NCI-H146 (cell line): ENCODE data around the gene CACNA2D4.

Source experiments
- DNase-seq: peaks from one replicate; lab custom pipeline; 2025; lab: John Stamatoyannopoulos, UW

The CACNA2D4 gene

GRCh38 chr12:1800401-1801302 lies 117.8 kb downstream of the CACNA2D4 start:
- DNase-seq = peak; percentile 42

DNA sequence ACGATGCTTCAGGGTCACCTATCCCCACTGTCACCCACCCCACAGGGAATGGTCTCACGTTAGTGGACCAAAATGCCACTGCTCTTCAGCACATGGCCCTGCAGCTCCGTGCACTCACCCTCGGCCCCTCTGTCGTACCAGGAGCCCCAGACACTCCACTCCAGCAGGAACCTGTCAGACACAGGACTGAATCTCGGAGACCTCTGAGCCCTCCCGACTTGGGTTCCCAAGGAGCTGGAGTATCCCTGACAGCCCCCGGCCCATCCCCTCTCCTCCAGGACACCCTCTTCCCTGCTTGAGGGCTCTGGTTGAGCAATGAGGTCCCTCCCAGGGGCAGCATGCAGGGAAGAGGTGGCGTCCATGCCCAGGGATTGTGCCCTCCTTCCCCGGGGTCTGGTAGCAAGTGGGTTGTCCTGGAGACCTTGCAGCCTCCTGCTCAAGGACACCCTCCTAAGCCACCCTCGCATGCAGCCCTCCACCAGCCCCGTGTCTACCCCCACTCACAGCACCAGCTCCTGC lies 118.5 kb downstream of the CACNA2D4 start:
- DNase-seq = no peak

DNA sequence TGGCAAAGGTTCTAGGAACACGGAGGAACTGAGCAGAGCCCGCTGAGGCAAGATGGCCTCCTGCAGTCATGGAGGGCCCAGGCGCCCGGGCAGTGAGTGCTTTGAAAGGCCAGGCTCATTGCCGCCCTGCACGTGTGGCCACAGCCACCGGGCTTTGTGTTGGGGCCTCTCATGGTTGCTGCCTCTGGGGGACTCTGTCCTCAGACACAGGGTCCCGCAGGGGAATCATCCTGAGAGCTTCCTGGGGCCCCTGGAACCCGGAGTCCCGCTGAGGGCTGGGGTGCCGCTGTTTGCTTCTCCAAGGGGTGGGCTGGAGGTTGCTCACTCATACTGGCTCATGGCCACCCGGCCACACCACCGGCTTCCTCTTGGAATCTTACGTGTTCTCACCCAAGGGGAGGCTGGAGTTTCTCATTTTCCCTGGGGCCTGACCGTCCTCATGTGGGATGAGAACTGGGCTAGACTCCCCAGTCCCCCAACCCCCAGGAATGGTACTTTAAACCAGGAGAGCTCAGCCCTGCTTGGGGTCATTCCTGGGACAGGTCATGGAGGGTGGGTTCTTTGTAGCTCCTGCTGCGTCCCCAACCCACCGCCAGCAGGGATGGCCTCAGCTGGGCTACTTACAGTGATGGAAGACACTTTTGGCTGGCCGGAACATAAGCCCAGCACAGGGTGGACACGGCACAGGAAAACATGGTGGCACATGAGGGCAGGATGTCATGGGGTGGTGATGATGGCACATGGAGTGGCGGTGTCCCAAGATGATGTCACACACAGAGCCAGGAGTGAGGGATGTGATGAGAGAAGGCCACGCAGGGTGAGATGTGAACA lies 119.2 kb downstream of the CACNA2D4 start:
- DNase-seq = no peak

DNA sequence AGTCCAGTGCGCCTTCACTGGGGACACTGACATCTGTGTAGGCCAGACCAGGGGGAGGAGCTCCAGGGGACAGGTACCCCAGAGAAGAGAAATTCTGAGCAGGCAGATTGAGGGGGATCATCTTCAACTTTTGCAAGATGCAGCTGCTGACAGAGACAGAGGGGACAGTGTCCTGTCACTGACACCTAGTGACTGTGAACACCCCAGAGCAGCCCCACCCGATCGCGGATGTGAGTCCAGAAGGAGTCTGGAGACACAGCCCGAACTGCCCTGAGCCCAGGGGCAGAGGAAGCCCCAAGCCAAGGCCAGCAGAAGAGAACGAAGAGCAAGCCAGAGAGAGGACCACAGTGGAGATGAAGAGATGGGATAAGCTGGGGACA lies 119.8 kb downstream of the CACNA2D4 start:
- DNase-seq = no peak

DNA sequence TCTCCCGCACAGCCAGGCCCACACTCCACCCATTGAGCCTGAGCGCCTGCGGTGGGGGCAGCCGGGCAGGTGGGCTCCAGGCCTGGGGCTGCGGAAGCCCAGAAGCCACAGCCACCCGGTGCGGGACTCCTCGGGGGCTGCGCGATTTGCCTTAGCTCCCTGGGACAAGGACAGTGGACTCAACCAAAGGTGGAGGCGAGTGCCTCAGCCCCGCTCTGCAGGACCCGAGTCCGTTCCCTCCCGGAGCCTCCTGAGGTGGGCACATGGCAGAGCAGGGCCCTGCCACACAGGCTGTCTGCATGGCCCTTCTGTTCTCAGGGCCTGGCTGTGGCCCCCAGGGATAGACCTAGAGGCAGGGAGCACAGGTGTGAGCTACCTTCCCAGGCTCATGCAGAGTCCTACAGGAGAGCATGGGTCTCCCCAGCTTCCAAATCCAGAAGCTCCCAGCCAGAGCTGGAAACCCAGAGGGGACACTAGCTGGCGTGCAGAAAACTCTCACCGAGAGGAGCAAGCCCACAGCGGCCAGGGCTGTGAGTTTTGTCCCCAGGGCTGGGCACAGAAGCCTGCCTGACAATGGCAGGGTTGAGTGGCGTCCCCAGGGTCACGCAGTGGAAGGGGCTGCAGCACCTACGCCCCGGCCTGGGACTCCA lies 120.3 kb downstream of the CACNA2D4 start:
- no peak for DNase-seq

DNA sequence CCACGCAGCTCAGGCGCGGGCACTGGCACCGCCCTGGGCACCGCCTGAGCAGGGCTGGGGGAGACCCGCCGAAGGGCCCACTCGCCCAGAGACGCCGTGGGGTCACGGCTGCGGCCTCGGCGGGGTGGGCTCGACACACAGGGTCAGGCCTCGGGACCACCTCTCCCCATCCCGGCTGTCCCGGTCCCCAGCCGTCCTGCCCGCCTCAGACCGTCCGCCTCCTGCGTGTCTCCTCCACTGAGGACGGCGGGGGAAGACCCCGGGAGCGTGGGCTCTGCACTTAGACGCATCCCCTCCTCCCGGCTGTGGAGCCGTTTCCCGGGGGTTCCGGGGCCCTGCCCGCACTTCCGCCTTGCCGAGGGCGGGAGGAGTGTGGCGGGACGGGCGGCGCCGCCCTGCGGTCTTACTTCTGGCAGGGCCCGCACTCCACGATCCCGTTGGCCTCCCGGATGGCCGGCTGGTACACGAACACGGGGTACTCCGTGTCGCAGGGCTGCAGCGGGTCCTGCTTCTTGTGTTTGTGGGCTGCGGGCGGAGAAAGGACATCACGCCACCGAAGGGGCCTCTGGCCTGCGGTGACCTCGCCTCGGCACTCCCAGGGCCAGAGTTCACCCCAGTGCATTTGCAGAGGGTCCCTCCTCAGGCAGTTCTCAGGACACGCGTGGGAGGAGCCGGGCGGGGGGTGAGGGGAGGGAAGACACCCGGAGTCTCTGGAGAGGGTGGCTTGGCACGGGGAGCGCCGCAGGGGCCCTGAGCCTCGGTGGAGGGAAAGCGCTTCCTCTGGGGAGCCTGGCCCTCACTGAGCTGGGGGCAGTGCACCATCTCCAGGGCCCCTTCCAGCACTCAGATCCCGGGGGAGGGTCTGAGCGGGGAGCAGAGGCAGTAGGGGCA lies 121.2 kb downstream of the CACNA2D4 start:
- DNase-seq = no peak

GRCh38 chr12:1796515-1797010 lies 121.9 kb downstream of the CACNA2D4 start:
- peak; percentile 55 for DNase-seq

DNA sequence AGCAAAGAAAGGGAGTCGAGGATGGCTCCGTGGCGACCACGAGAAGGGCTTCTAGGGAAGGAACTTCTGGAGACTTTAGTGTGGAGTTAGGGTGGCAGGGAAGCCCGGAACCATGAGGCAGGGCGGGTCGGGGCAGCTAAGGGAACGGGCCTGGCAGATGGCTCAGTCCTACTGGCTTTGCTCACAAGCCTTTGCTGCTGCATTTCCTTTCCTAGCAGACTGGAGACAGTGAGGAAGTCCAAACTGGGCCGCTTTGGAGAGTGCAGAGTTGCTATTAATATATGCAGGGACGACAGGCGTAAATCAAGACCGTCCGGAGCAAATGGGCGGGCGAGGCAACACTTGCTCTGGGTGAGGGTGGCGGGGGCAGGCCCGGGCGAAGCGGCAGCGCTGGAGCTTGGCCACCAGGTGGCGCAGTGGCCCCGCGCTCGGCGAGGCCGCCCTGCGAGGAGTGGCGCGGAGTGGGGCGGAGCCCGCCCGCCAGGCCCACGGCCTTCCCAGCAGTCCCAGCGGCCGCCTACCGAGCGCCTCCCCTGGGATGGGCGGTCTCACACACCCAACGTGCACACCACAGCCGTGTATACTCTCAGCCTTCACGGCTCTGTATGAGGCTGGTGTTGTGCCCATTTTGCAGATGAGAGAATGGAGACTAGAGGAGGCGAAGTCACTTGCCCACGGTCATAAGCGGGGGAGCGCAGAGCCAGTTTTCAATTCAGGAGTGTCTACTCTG lies 122.5 kb downstream of the CACNA2D4 start:
- peak; percentile 88 for DNase-seq

GRCh38 chr12:1795221-1795784 lies 123.1 kb downstream of the CACNA2D4 start:
- peak; percentile 24 for DNase-seq

DNA sequence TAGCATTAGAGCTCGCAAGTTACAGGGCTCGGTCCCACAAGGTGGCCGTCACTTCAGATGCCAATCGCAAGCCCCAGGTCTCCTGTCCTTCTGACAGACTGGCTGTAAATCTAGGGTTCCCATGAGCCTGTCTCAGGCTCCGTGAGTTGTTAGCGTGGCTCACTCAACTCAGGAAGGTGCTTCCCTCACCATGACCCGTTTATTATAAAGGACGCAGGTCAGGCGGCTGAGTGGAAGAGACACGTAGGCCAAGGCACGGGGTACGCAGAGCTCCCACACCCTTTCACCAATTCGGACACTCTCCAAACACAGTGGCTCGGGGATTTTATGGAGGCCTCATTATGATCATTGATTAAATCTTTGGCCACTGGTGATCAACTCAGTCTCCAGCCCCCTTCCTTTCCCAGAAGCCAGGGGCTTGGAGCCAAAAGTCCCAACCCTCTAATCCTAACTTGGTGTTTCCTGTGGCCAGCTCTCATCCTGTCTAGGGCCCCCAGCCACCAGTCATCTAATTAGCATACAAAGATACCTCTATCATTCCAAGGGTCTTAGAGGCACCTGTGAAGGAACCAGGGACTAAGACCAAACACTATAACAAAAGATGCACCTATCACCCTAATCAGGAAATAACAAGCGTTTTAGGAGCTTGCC lies 123.9 kb downstream of the CACNA2D4 start:
- no peak for DNase-seq

DNA sequence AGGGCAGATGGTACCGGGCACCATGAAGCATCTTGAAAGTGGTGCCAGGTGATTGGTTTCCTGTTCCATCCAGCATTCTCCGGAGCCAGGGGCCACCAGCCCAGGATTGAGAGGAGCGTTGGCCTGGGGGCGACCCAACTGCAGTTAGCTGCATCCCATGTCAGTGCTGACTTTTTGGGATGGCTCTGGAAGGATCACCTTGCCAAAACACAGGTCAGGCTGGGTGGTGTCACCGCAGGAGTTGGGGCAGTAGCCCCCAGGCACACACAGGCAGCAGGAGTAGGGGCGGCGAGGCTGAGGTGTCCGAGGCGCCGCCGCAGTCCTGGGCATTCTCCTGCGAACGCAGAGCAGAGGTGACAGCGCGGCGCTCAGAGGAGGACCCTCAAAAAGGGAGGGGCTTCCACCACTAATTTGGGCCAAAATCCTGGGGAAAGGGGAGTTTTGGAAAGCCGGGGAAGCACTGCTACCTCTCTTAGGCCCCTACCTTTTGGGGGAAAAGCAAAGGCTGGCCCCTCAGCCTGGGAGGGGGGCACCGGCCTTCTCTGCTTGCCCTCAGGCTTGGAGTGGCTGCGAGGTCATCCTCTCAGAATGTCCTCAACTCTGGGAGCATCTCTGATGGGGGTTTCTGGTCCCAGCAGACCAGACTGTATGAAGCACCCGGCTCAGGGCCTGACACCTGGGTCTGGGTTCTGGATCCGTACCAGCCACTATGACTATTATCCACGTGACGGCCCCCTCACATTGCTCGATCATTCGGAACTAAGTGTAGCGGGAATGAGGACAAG lies 124.8 kb downstream of the CACNA2D4 start:
- DNase-seq = no peak

- DNase-seq = no peak
These were observed 126.0 kb downstream of the CACNA2D4 start for GRCh38 chr12:1792406-1792805.

- peak; percentile 71 for DNase-seq
These were observed 127.2 kb downstream of the CACNA2D4 start for GRCh38 chr12:1791104-1791841.

- DNase-seq = no peak
These were observed 128.0 kb downstream of the CACNA2D4 start for GRCh38 chr12:1790444-1790843.

DNA sequence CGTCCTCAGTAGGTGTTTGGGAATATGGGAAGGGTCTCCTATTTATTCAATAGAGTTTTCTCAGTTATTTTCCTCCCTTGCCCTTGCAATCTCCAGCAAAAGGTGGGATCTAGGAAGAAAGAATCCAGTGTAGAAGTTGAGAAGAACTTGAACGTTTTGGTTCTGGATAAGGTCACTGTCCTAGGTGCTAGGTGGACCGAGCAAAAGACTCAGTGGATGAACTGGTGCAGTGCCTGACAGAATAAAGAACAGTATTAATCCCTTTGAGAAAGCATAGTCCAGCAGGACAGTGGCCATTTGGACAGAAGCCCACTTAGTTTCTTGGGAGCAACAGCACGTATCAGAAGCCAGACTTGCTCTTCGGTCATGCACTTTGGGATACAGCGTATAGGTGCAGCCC lies 130.7 kb downstream of the CACNA2D4 start:
- no peak for DNase-seq

DNA sequence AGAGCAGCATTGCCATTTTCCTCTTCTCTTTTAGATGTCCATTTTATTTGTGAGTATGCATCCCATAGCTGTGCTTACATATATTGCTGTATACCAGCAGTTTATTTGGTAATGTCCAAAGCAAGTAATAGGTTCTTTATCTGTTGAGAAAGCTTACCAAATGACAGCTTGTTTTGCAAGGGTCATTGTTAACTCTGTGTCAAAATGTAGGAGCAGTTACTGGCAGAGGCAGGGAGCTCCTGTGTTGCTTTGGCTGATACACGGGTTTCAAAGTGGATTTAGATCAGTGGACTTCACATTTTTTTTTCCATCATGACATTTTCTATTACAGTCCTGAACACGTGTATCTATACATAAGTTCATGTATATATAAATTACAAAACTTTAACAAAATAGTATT lies 136.2 kb downstream of the CACNA2D4 start:
- DNase-seq = no peak

GRCh38 chr12:1781772-1782171 lies 136.7 kb downstream of the CACNA2D4 start:
- no peak for DNase-seq

GRCh38 chr12:1779783-1780182 lies 138.7 kb downstream of the CACNA2D4 start:
- no peak for DNase-seq
